IMR-90 (cell line): ENCODE data around the gene MBOAT1. TPM values are rescaled to one million over a fixed set of nuclear protein-coding genes. Genes with fewer than 3 reads are reported as not detected.

Experiments
- ATAC-seq: fragments of 200-7000 bp; cut with Tn5 transposase; 2 replicates; pipeline ENCODE4 v1.9.1; 2020; ENCODE audit warnings: low read depth, mild to moderate bottlenecking, moderate library complexity
- BruUV-seq: library from RNA; stranded (reverse); fragments of 400-500 nt; replicated peaks from 2 replicates; lab custom pipeline; 2021; lab: Mats Ljungman, UMichigan
- CTCF ChIA-PET: fragments of 300-600 bp; formaldehyde crosslinking; extraction: SDS; loops from one replicate; lab custom pipeline; 2021; ENCODE audit warnings: antibody characterized with exemption; lab: Yijun Ruan, JAX
- POLR2A ChIA-PET: fragments of 300-600 bp; sonication (Branson Sonifier 250); formaldehyde crosslinking; loops from one replicate; lab custom pipeline; 2022; ENCODE audit warnings: antibody characterized with exemption; ENCODE audit not compliant: unreplicated experiment; lab: Charles Lee
- DNase-seq: peaks from one replicate; pipeline ENCODE4 v3.0.0; 2013
- H2AFZ ChIP-seq: replicated peaks from 2 replicates; pipeline ENCODE3; 2013; ENCODE audit warnings: low read length, mild to moderate bottlenecking; ENCODE audit not compliant: poor library complexity
- H2AK5ac ChIP-seq: 2 replicates; pipeline ENCODE4 v1.6.1; 2013; ENCODE audit warnings: low read depth, low read length, inconsistent platforms
- H2AK9ac ChIP-seq: replicated peaks from 2 replicates; pipeline ENCODE3; 2013; ENCODE audit warnings: mild to moderate bottlenecking, low read depth, low read length, moderate library complexity; ENCODE audit not compliant: poor library complexity
- H2BK120ac ChIP-seq: 2 replicates; pipeline ENCODE4 v1.6.1; 2013; ENCODE audit warnings: low read depth, low read length, inconsistent platforms
- H2BK15ac ChIP-seq: 3 replicates; pipeline ENCODE4 v1.6.1; 2013; ENCODE audit warnings: low read depth, low read length, inconsistent platforms
- H2BK20ac ChIP-seq: 2 replicates; pipeline ENCODE4 v1.6.1; 2013; ENCODE audit warnings: low read depth, mild to moderate bottlenecking, inconsistent platforms, low read length, moderate library complexity
- H2BK5ac ChIP-seq: 2 replicates; pipeline ENCODE4 v1.6.1; 2013; ENCODE audit warnings: mild to moderate bottlenecking, low read depth, low read length, inconsistent platforms; ENCODE audit not compliant: poor library complexity, severe bottlenecking
- H3K14ac ChIP-seq: replicated peaks from 2 replicates; pipeline ENCODE4 v1.6.1; 2013; ENCODE audit warnings: low read depth, low read length, inconsistent platforms
- H3K18ac ChIP-seq: 2 replicates; pipeline ENCODE4 v1.6.1; 2013; ENCODE audit warnings: low read depth, low read length, control low read depth
- H3K23ac ChIP-seq: 2 replicates; pipeline ENCODE4 v1.6.1; 2013; ENCODE audit warnings: low read depth, low read length, inconsistent platforms
- H3K27ac ChIP-seq: 2 replicates; pipeline ENCODE4 v1.5.1; 2013; ENCODE audit warnings: mild to moderate bottlenecking, control low read depth, low read length; ENCODE audit not compliant: insufficient read depth
- H3K27me3 ChIP-seq: 2 replicates; pipeline ENCODE4 v1.6.1; 2013; ENCODE audit warnings: low read length; ENCODE audit not compliant: control insufficient read depth, insufficient read depth
- H3K36me3 ChIP-seq: 2 replicates; pipeline ENCODE4 v1.6.1; 2013; ENCODE audit warnings: low read length, mixed read lengths; ENCODE audit not compliant: control insufficient read depth, insufficient read depth
- H3K4ac ChIP-seq: 2 replicates; pipeline ENCODE4 v1.6.1; 2013; ENCODE audit warnings: low read depth, low read length, inconsistent platforms
- H3K4me1 ChIP-seq: 2 replicates; pipeline ENCODE4 v1.6.1; 2013; ENCODE audit warnings: low read length, mixed read lengths; ENCODE audit not compliant: control insufficient read depth, insufficient read depth
- H3K4me2 ChIP-seq: 2 replicates; pipeline ENCODE4 v1.6.1; 2013; ENCODE audit warnings: low read depth, mild to moderate bottlenecking, control low read depth, low read length, moderate library complexity
- H3K4me3 ChIP-seq: 2 replicates; pipeline ENCODE4 v1.5.1; 2013; ENCODE audit warnings: low read depth, mild to moderate bottlenecking, control low read depth, low read length, moderate library complexity; ENCODE audit not compliant: insufficient read depth
- H3K56ac ChIP-seq: 2 replicates; pipeline ENCODE4 v1.6.1; 2013; ENCODE audit warnings: low read length, inconsistent platforms; ENCODE audit not compliant: insufficient read depth; ENCODE audit errors: extremely low read depth
- H3K79me1 ChIP-seq, 2 experiments: 2 replicates each; pipeline ENCODE4 v1.6.1; 2013; ENCODE audit warnings: low read length in 2 of 2, inconsistent platforms in 1 of 2, low read depth in 1 of 2
- H3K9ac ChIP-seq: 2 replicates; pipeline ENCODE4 v1.6.1; 2013; ENCODE audit warnings: low read depth, low read length, control low read depth
- H3K9me1 ChIP-seq: 2 replicates; pipeline ENCODE4 v1.6.1; 2013; ENCODE audit warnings: low read length, inconsistent platforms; ENCODE audit not compliant: insufficient read depth
- H3K9me3 ChIP-seq: 2 replicates; pipeline ENCODE4 v1.6.1; 2013; ENCODE audit warnings: low read length; ENCODE audit not compliant: control insufficient read depth, insufficient read depth
- H4K20me1 ChIP-seq: 2 replicates; pipeline ENCODE4 v1.6.1; 2013; ENCODE audit warnings: low read length, inconsistent platforms; ENCODE audit not compliant: insufficient read depth
- H4K5ac ChIP-seq: 2 replicates; pipeline ENCODE4 v1.6.1; 2013; ENCODE audit warnings: mild to moderate bottlenecking, low read depth, low read length, control low read depth
- H4K8ac ChIP-seq, 2 experiments: 2 replicates each; pipeline ENCODE4 v1.6.1; 2013; ENCODE audit warnings: low read depth in 2 of 2, low read length in 2 of 2, control low read depth in 1 of 2, inconsistent platforms in 1 of 2
- H4K91ac ChIP-seq: 2 replicates; pipeline ENCODE4 v1.6.1; 2013; ENCODE audit warnings: low read depth, low read length, inconsistent platforms; ENCODE audit not compliant: insufficient read depth
- BHLHE40 ChIP-seq: fragments of 150-350 bp; IDR thresholded peaks from 2 replicates; pipeline ENCODE4 v1.6.1; 2016; ENCODE audit warnings: mild to moderate bottlenecking, low read depth, low read length
- MAFK ChIP-seq: IDR thresholded peaks from 2 replicates; pipeline ENCODE4 v1.6.1; 2012; ENCODE audit warnings: low read depth, low read length, improper control_type of control experiment
- WGBS, 2 experiments: methylation state at CpG; one replicate each; pipeline versions ENCODE4 v1.1.5 to v1.1.7; 2013; ENCODE audit warnings: missing lambda C conversion rate in 2 of 2; ENCODE audit not compliant: insufficient read length in 1 of 2; ENCODE audit errors: extremely low coverage in 2 of 2; 5-methylcytosine and 5-hydroxymethylcytosine counted together
- dilution Hi-C: fragments of 300-500 bp; cut with HindIII; formaldehyde crosslinking; loops from one replicate; pipeline ENCODE4 v1.14.3; 2018; ENCODE audit warnings: low sequenced_read_pairs; ENCODE audit not compliant: unreplicated experiment
- in situ Hi-C: fragments of 300-500 bp; cut with MboI; formaldehyde crosslinking; loops from 3 replicates; pipeline ENCODE4 v1.14.3; 2019; ENCODE audit warnings: low sequenced_read_pairs, inconsistent platforms, mixed read lengths
- intact Hi-C: fragments of 100-400 bp; cut with micrococcal nuclease; formaldehyde crosslinking; loops from 2 replicates; pipeline ENCODE4 v1.10.0; 2022
- polyA plus RNA-seq, 3 experiments: library from polyadenylated mRNA; depleted of rRNA; stranded (reverse); fragments of >200 nt; gene quantifications; 2 replicates each; pipeline ENCODE4 v1.2.3, GENCODE V29; 2012; ENCODE audit warnings: low replicate concordance in 1 of 3
- total RNA-seq: library from RNA; depleted of rRNA; stranded (reverse); fragments of >200 nt; gene quantifications from 2 replicates; pipeline ENCODE4 v1.2.3, GENCODE V29; 2012

MBOAT1 gene
- total and polyA plus RNA-seq, 2 of the 4 experiments (the other 2 are of a cell fraction), result 1.6 to 4.7 TPM

DNA sequence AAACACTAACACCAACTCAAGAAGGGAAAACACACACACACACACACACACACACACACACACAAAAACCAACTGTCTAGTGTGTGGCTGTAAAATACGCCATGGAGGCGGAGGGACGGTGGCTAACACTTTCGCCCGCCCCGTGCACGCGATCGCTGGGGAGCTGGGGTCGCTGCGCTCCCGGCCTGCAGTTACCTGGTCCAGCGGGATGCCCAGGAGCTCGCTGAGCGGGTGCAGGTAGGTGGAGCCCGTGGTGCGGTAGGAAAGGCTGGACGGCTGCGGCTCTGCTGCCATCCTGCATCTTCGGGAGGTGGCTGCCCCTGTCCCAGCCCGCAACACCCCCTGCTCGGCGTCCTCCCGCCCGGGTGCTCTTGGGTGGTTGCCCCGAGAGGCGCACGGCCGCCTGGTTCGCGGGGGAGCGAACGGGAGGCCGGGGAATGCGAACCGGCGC, 303 bp downstream of the MBOAT1 start:
- ATAC-seq, result peak; percentile 37
- BruUV-seq, result no TSS peak
- dilution Hi-C loops, result no loop called here
- no peak overlapping the region for H2BK20ac ChIP-seq
- peak overlapping the region; percentile 66 for H3K4ac ChIP-seq
- peak overlapping the region; percentile 64; the same call in 1 of the 3 replicates for H2BK15ac ChIP-seq
- peaks cover 6% of the 10 kb centered on the region; the same call in 1 of the 2 replicates for H3K4me1 ChIP-seq
- H2BK5ac ChIP-seq, result peak overlapping the region; percentile 11
- H3K4me2 ChIP-seq, result peak overlapping the region; percentile 95
- peak overlapping the region; percentile 46 to 54; a peak in 2 of 4 replicates for H4K8ac ChIP-seq
- no peaks in the 10 kb centered on the region for H4K20me1 ChIP-seq
- H4K5ac ChIP-seq, result no peak overlapping the region
- H4K91ac ChIP-seq, result peak overlapping the region; percentile 33; the same call in 1 of the 2 replicates
- H3K36me3 ChIP-seq, result no peaks in the 10 kb centered on the region
- H2AK9ac ChIP-seq, result peak overlapping the region; percentile 26
- H3K14ac ChIP-seq, result peak overlapping the region; percentile 62; the same call in 1 of the 2 replicates
- CTCF ChIA-PET, result no interaction called here
- no peaks in the 10 kb centered on the region for H3K27me3 ChIP-seq
- H3K56ac ChIP-seq, result peak overlapping the region; percentile 29; the same call in 1 of the 2 replicates
- peak overlapping the region; percentile 81 for H3K9ac ChIP-seq
- WGBS, 2 experiments, result 0% methylated on average over 19 of the region's 37 CpGs; no CpG with 5 or more reads in 1 of the 2 experiments
- H3K23ac ChIP-seq, result peak overlapping the region; percentile 88
- H3K4me3 ChIP-seq, result peak overlapping the region; percentile 93
- peak overlapping the region; percentile 33; the same call in 1 of the 2 replicates for H3K18ac ChIP-seq
- intact Hi-C loops, result loop anchor here (1.0 to 2.0 kb wide), 3 partner anchors 86 to 316 kb away; partner anchors contain the start of gene E2F3
- peak overlapping the region; percentile 44 for H2BK120ac ChIP-seq
- TF ChIP-seq MAFK (no peak), BHLHE40 (peak; percentile 19; the same call in 1 of the 2 replicates)
- peaks cover 2% of the 10 kb centered on the region; the same call in 1 of the 2 replicates for H3K9me1 ChIP-seq
- no peak for DNase-seq
- in situ Hi-C loops, result no loop called here
- peaks cover 11 to 19% of the 10 kb centered on the region in 2 experiments for H3K79me1 ChIP-seq
- no peak overlapping the region for H2AK5ac ChIP-seq
- peak overlapping the region; percentile 98 for H2AFZ ChIP-seq
- peak overlapping the region; percentile 50 for H3K27ac ChIP-seq
- POLR2A ChIA-PET, result no interaction called here
- H3K9me3 ChIP-seq, result no peaks in the 10 kb centered on the region
